GM12878 (cell line): ENCODE data around the gene ADAMTSL4. TPM values are rescaled to one million over a fixed set of nuclear protein-coding genes. Genes with fewer than 3 reads are reported as not detected.

Experiments used
- ATAC-seq: fragments of 200-7000 bp; cut with Tn5 transposase; 3 replicates; pipeline ENCODE4 v1.9.1; 2020; ENCODE audit warnings: mild to moderate bottlenecking, moderate library complexity
- BruUV-seq: library from RNA; stranded (reverse); fragments of 400-500 nt; replicated peaks from 2 replicates; lab custom pipeline; 2021; lab: Mats Ljungman, UMichigan
- CTCF ChIA-PET: fragments of 300-600 bp; sonication (Branson Sonifier 250); formaldehyde crosslinking; extraction: SDS; loops from one replicate; lab custom pipeline; 2021; ENCODE audit warnings: inconsistent platforms; lab: Yijun Ruan, JAX
- POLR2A ChIA-PET: fragments of 350-600 bp; formaldehyde crosslinking; extraction: SDS; loops from one replicate; lab custom pipeline; 2021; ENCODE audit warnings: inconsistent platforms; lab: Charles Lee
- RAD21 ChIA-PET: fragments of 300-600 bp; sonication (Branson Sonifier 250); formaldehyde crosslinking; loops from one replicate; lab custom pipeline; 2023; ENCODE audit warnings: antibody characterized with exemption; ENCODE audit not compliant: unreplicated experiment; lab: Charles Lee
- SMC1A ChIA-PET: fragments of 300-600 bp; sonication (Branson Sonifier 250); formaldehyde crosslinking; loops from one replicate; lab custom pipeline; 2023; ENCODE audit not compliant: unreplicated experiment, uncharacterized antibody; lab: Charles Lee
- DNase-seq: peaks from one replicate; pipeline ENCODE4 v3.0.0-alpha.2; 2011; ENCODE audit warnings: low read depth, low spot score
- FAIRE-seq: peaks from 3 replicates; lab custom pipeline; 2011; peaks lifted over from hg19 to GRCh38; lab: Jason Lieb, UNC
- H2AFZ ChIP-seq: 2 replicates; pipeline ENCODE4 v1.6.0; 2011; ENCODE audit warnings: low read depth, low read length, control low read depth; ENCODE audit not compliant: control insufficient read depth
- H3K27ac ChIP-seq: 2 replicates; pipeline ENCODE4 v1.5.1; 2011; ENCODE audit warnings: control low read depth; ENCODE audit not compliant: control insufficient read depth, insufficient read depth
- H3K27me3 ChIP-seq, 2 experiments: replicated peaks in 1 of 2; 2 replicates each; pipeline versions ENCODE4 v1.6.0 to v1.6.1; 2011; ENCODE audit warnings: low read length in 1 of 2; ENCODE audit not compliant: control insufficient read depth in 2 of 2, insufficient read depth in 2 of 2
- H3K36me3 ChIP-seq, 2 experiments: 2 replicates each; pipeline ENCODE4 v1.5.1; 2011; ENCODE audit warnings: low read length in 1 of 2; ENCODE audit not compliant: control insufficient read depth in 2 of 2, insufficient read depth in 2 of 2
- H3K4me1 ChIP-seq: 2 replicates; pipeline ENCODE4 v1.6.1; 2011; ENCODE audit warnings: mild to moderate bottlenecking, low read length, moderate library complexity, mixed read lengths; ENCODE audit not compliant: control insufficient read depth, insufficient read depth
- H3K4me2 ChIP-seq: 2 replicates; pipeline ENCODE4 v1.6.0; 2011; ENCODE audit warnings: control low read depth; ENCODE audit not compliant: control insufficient read depth, insufficient read depth
- H3K4me3 ChIP-seq: fragments of 200-600 bp; sonication (generic); 2 replicates; pipeline ENCODE4 v1.5.1; 2016
- H3K79me2 ChIP-seq: 2 replicates; pipeline ENCODE4 v1.6.0; 2011; ENCODE audit warnings: low read length; ENCODE audit not compliant: control insufficient read depth, insufficient read depth
- H3K9ac ChIP-seq: 2 replicates; pipeline ENCODE4 v1.8.0; 2011; ENCODE audit warnings: low read length, control low read depth, mixed read lengths; ENCODE audit not compliant: control insufficient read depth, insufficient read depth
- H3K9me3 ChIP-seq: replicated peaks from 3 replicates; pipeline ENCODE4 v1.5.1; 2011; ENCODE audit warnings: mild to moderate bottlenecking, low read length; ENCODE audit not compliant: control insufficient read depth, insufficient read depth
- H4K20me1 ChIP-seq: 2 replicates; pipeline ENCODE4 v1.6.0; 2011; ENCODE audit not compliant: control insufficient read depth, insufficient read depth
- BRCA1 ChIP-seq: IDR thresholded peaks from 2 replicates; pipeline ENCODE4 v1.6.1; 2011; ENCODE audit warnings: low read depth, low read length, improper control_type of control experiment
- CBX5 ChIP-seq: sonication (generic); IDR thresholded peaks from 2 replicates; pipeline ENCODE4 v1.6.1; 2016; ENCODE audit warnings: low read depth, moderate library complexity, mild to moderate bottlenecking, inconsistent platforms
- CTCF ChIP-seq, 3 experiments: IDR thresholded peaks in 2 of 3; conservative IDR thresholded peaks in 1 of 3; 2 replicates each; pipeline ENCODE4 v1.5.1; 2011; ENCODE audit warnings: low read depth in 3 of 3, low read length in 3 of 3, mild to moderate bottlenecking in 3 of 3, control low read depth in 2 of 3, moderate library complexity in 2 of 3, inconsistent platforms in 1 of 3, mixed read lengths in 1 of 3; ENCODE audit not compliant: control insufficient read depth in 2 of 3, insufficient read depth in 1 of 3; ENCODE audit errors: extremely low read depth in 1 of 3
- EGR1 ChIP-seq, 2 experiments: IDR thresholded peaks; 1 replicate in 1 of 2; 2 replicates in 1 of 2; pipeline ENCODE4 v1.6.1; 2011 to 2012; ENCODE audit warnings: low read depth in 2 of 2, low read length in 2 of 2, borderline replicate concordance in 1 of 2, mild to moderate bottlenecking in 1 of 2, moderate library complexity in 1 of 2
- RAD21 ChIP-seq: IDR thresholded peaks from 2 replicates; pipeline ENCODE4 v1.6.1; 2011; ENCODE audit warnings: mild to moderate bottlenecking, low read depth, low read length, moderate library complexity; ENCODE audit not compliant: insufficient read depth
- SREBF1 ChIP-seq: IDR thresholded peaks from 2 replicates; pipeline ENCODE4 v1.6.1; 2012; ENCODE audit warnings: mild to moderate bottlenecking, low read length
- TARDBP ChIP-seq: IDR thresholded peaks from 2 replicates; pipeline ENCODE4 v1.6.1; 2016; ENCODE audit warnings: borderline replicate concordance
- WGBS: methylation state at CpG from one replicate; pipeline ENCODE4 v1.1.6; 2016; ENCODE audit warnings: low lambda C conversion rate; ENCODE audit not compliant: insufficient replicate concordance, insufficient coverage; ENCODE audit errors: missing lambda C conversion rate; 5-methylcytosine and 5-hydroxymethylcytosine counted together
- in situ Hi-C: fragments of 300-500 bp; cut with MboI; formaldehyde crosslinking; loops from 9 replicates; pipeline ENCODE4 v1.14.3; 2018; ENCODE audit warnings: mixed read lengths
- intact Hi-C: fragments of 100-400 bp; cut with micrococcal nuclease; formaldehyde crosslinking; loops from one replicate; pipeline ENCODE4 v1.14.2; 2022; ENCODE audit not compliant: unreplicated experiment
- polyA plus RNA-seq, 11 experiments: library from polyadenylated mRNA; depleted of rRNA in 4 of 11; unstranded in 6 of 11; stranded (reverse) in 5 of 11; fragments of >200 nt; fragmentation: Nextera tagmentation in 4 of 11; fragmentation: Illumina TruSeq in 1 of 11; extraction: Ambion mirVana in 4 of 11; extraction: Trizol in 1 of 11; gene quantifications; 1 replicate in 1 of 11; 2 replicates in 10 of 11; pipeline versions ENCODE4 v1.2.1 to v1.2.3, GENCODE V29; 2011 to 2016; ENCODE audit warnings: inconsistent platforms in 2 of 11, missing spikeins in 2 of 11, low read depth in 1 of 11
- total RNA-seq, 4 experiments: library from RNA; depleted of rRNA in 3 of 4; stranded (reverse); fragments of >200 nt in 3 of 4; fragmentation: Illumina TruSeq in 1 of 4; extraction: Trizol in 1 of 4; gene quantifications; 2 replicates each; pipeline versions ENCODE4 v1.2.1 to v1.2.3, GENCODE V29; 2013 to 2021

Gene ADAMTSL4
- total and polyA plus RNA-seq, 10 of the 15 experiments (the other 5 are each of a cell fraction or from before 2014, with no cell fraction given), result 0.04 to 0.15 (median 0.05) TPM; not detected in 5

DNA sequence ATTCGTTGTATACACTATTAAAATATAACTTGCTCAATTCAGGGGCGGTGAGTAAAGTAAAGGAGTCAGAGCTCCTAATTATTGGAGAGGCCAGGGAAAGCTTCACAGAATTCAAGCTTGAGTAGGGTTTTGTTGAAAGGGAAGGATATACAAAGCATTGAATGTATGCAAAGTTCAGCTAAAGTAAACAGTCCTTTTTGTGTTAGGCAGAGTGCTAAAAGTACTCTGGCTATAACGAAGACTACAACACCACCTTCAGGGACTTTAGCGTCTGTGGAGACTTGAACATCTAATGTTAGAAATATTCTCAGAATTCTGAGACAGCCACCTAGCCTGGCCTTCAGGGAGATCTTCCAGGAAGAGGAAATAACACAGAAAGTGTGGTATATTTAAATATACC lies 32.6 kb upstream of the ADAMTSL4 start:
- H3K79me2 ChIP-seq, result no peaks in the 10 kb centered on the region
- ATAC-seq (peak; percentile 4; the same call in 1 of the 3 replicates), FAIRE-seq (no peak), DNase-seq (no peak)
- CTCF ChIA-PET, result interaction anchor here (0.6 to 3.3 kb wide), 17 partner anchors 15 to 489 kb away, joined by 3 to 36 read pairs (median 4); no protein-coding TSS in a partner anchor
- no peaks in the 10 kb centered on the region for H3K9me3 ChIP-seq
- H4K20me1 ChIP-seq, result no peaks in the 10 kb centered on the region
- intact Hi-C loops, result loop anchor here (5.0 kb wide), 2 partner anchors 54 to 259 kb away; partner anchors contain the start of gene CA14
- BruUV-seq, result no TSS peak
- no peaks in the 10 kb centered on the region for H3K27me3 ChIP-seq
- peak overlapping the region; percentile 86; the same call in 1 of the 2 replicates for H2AFZ ChIP-seq
- H3K4me3 ChIP-seq, result peak overlapping the region; percentile 74
- RAD21 ChIA-PET, result interaction anchor here (1.1 to 1.8 kb wide), 5 partner anchors 13 to 261 kb away, joined by 3 to 8 read pairs (median 4); partner anchors contain the start of gene TARS2
- no peak overlapping the region for H3K27ac ChIP-seq
- no peak overlapping the region for H3K9ac ChIP-seq
- H3K36me3 ChIP-seq, result no peaks in the 10 kb centered on the region; a peak in 1 of 4 replicates
- SMC1A ChIA-PET, result interaction anchor here (0.6 to 4.1 kb wide), 13 partner anchors 9 to 490 kb away, joined by 3 to 26 read pairs (median 3); partner anchors contain the start of genes ECM1, MINDY1 and TARS2
- POLR2A ChIA-PET, result interaction anchor here (0.5 to 1.6 kb wide), 5 partner anchors 63 to 646 kb away, joined by 4 to 11 read pairs (median 5); partner anchors contain the start of genes ENSA, GOLPH3L and MCL1
- peak overlapping the region; percentile 98 for H3K4me2 ChIP-seq
- H3K4me1 ChIP-seq, result peaks cover 13% of the 10 kb centered on the region
- 15% methylated on average over 4 of the region's 4 CpGs for WGBS
- TF ChIP-seq CTCF (IDR thresholded peaks at IDR 0.05 in 2 of 3, conservative IDR thresholded peaks at IDR 0.05 in 1 of 3; ENCODE audit: control insufficient read depth in 2 of 3, extremely low read depth in 1 of 3, insufficient read depth in 1 of 3, low read depth in 3 of 3, low read length in 3 of 3) (peak; percentile 10 to 42 (median 27); a peak in 3 of 6 replicates), RAD21 (peak; percentile 53), EGR1 (IDR thresholded peaks at IDR 0.05; ENCODE audit: borderline replicate concordance in 1 of 2, low read depth in 2 of 2, low read length in 2 of 2) (no peak), TARDBP (no peak), BRCA1 (no peak), SREBF1 (no peak), CBX5 (no peak)
- in situ Hi-C loops, result no loop called here
